GM12875 (cell line): ENCODE results near the gene PI4K2B.
"Not testable (repeated sequence)": the region's sequence is repeated elsewhere in the genome, so short reads cannot be mapped to it uniquely, and the experiment has no call there.

Experiments used
- H3K4me3 ChIP-seq: one replicate; pipeline ENCODE4 v1.5.1; 2011; ENCODE audit warnings: low read depth, low read length, control low read depth
- TF ChIP-seq, protein P1 (sequence below): IDR thresholded peaks from 2 replicates; pipeline ENCODE4 v1.5.1; 2011; ENCODE audit warnings: low read depth, mild to moderate bottlenecking, control low read depth, inconsistent platforms, low read length, moderate library complexity, borderline replicate concordance; ENCODE audit not compliant: insufficient read depth

The PI4K2B gene

DNA sequence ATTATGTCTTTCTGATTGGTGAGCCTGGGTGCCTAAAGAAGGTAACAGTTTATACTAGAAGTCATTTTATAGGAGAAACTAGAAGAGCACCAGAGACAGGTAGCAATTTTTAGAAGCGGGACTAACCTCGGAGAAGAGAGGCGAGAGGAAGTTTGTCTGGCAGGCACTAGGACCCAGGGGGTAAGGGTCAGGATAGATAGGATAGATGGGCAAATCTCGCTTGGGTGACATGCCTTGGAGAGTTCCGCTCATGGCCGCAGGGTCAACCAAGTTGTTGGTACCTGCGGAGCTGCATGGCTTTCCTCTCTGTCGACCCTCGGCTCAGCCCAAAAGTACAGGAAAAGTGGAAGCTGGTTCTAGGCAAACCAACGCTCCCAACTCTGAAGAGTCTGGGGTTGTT lies 11.3 kb downstream of the PI4K2B start:
- TF ChIP-seq, protein P1, sequence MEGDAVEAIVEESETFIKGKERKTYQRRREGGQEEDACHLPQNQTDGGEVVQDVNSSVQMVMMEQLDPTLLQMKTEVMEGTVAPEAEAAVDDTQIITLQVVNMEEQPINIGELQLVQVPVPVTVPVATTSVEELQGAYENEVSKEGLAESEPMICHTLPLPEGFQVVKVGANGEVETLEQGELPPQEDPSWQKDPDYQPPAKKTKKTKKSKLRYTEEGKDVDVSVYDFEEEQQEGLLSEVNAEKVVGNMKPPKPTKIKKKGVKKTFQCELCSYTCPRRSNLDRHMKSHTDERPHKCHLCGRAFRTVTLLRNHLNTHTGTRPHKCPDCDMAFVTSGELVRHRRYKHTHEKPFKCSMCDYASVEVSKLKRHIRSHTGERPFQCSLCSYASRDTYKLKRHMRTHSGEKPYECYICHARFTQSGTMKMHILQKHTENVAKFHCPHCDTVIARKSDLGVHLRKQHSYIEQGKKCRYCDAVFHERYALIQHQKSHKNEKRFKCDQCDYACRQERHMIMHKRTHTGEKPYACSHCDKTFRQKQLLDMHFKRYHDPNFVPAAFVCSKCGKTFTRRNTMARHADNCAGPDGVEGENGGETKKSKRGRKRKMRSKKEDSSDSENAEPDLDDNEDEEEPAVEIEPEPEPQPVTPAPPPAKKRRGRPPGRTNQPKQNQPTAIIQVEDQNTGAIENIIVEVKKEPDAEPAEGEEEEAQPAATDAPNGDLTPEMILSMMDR, result no peak
- H3K4me3 ChIP-seq, result no peak overlapping the region

DNA sequence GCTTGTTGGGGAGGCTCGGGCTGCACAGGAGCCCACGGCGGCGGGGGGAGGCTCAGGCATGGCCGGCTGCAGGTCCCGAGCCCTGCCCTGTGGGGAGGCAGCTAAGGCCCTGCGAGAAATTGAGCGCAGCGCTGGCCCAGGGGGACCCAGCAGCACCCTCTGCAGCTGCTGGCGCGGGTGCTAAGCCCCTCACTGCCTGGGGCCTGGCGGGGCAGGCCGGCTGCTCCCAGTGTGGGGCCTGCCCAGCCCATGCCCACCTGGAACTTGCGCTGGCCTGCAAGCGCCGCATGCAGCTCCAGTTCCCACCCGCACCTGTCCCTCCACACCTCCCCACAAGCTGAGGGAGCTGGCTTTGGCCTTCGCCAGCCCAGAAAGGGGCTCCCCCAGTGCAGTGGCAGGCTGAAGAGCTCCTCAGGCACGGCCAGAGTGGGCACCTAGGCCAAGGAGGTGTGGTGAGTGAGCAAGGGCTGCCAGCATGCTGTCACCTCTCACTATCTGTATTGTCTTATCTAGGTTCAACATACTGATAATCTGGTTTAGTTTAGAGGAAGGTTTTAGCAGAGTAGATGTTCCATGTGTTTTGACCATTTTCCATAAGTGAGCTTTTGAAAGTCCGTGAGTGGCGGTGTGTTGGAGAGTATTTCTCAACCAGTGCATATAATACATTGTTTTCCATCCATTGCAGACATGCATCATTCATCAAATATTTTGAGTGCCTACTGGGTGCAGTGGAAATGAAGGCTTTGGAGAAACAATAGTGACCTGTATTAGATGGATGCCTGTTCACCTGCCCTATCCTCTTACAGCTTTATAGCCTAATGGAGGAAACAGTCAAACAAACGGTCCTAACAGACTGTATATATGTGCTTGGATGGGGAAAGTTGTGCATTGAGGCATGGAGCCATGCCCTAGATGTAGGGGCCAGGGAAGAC lies 13.1 kb downstream of the PI4K2B start:
- TF ChIP-seq, protein P1, result no peak
- H3K4me3 ChIP-seq, result no peak overlapping the region

DNA sequence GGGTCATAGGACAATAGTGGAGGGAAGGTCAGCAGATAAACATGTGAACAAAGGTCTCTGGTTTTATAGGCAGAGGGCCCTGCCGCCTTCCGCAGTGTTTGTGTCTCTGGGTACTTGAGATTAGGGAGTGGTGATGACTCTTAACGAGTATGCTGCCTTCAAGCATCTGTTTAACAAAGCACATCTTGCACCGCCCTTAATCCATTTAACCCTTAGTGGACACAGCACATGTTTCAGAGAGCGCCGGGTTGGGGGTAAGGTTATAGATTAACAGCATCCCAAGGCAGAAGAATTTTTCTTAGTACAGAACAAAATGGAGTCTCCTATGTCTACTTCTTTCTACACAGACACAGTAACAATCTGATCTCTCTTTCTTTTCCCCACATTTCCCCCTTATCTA lies 15.0 kb downstream of the PI4K2B start:
- not testable (repeated sequence) for H3K4me3 ChIP-seq

DNA sequence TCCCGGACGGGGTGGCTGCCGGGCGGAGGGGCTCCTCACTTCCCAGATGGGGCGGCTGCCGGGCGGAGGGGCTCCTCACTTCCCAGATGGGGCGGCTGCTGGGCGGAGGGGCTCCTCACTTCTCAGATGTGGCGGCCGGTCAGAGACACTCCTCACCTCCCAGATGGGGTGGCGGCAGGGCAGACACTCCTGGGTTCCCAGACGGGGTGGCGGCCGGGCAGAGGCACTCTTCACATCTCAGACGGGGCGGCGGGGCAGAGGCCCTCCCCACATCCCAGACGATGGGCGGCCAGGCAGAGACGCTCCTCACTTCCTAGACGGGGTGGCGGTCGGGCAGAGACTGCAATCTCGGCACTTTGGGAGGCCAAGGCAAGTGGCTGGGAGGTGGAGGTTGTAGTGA lies 15.7 kb downstream of the PI4K2B start:
- H3K4me3 ChIP-seq, result not testable (repeated sequence)

DNA sequence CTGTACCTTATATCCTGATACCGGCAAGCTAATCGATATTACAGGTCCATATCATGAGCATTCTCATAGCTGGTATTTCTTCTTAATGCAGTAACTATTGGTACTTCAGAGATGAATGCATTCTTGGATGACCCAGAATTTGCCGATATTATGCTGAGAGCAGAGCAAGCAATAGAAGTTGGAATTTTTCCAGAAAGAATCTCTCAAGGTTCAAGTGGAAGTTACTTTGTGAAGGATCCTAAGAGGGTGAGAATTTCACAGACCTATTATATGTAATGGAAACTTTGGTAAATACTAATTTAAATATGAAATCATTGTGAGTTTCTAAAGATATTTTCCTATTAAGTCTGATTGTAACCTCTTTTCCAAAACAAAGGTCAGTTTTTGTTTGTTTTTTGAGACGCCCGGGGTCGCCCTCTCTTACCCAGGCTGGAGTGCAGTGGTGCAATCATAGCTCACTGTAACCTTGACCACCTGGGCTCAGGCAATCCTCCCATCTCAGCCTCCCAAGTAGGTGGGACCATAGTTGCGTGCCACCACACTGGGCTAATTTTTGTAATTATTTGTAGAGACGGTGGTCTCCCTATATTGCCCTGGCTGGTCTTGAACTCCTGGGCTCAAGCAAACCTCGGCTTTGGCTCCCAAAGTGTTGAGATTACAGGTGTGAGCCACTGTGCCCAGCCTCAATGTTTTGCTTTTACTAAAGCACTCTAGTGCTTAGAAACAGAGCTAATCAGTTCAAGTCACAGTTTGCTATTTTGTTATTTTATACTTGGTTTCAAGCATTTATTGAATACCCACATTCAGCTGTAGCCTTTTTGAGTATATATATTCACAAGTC lies 18.6 kb downstream of the PI4K2B start:
- H3K4me3 ChIP-seq, result no peak overlapping the region
- TF ChIP-seq, protein P1, result no peak

DNA sequence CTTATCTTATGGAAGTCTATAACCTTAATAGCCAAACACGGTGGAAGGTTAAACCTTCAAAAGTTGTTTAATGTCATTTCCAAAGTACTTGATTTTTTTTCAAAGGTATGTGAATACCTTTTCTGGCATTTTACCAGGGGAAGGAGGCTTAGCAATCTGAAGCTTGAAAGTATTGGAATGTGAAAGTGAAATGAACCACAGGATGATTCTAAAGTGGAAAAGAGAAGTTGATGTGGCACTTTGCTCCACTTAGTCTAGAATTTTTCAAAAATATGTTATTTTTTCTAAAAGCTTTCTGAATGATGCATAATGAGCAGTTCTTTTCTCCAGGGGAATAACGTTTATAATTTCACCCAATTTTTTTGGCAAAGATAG lies 19.2 kb downstream of the PI4K2B start:
- TF ChIP-seq, protein P1, result no peak
- no peak overlapping the region for H3K4me3 ChIP-seq

DNA sequence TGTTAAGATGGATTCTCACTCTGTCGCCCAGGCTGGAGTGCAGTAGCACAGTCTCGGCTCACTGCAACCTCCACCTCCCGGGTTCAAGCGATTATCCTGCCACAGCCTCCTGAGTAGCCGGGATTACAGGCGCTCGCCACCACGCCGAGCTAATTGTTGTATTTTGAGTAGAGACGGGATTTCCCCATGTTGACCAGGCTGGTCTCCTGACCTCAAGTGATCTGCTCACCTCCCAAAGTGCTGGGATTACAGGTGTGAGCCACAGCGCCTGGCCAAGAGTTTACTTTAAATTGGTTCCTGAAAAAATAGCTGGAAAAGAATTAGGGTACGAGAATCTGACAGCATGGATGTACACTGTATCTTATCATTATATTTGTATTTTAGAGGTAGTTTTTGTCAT lies 20.0 kb downstream of the PI4K2B start:
- H3K4me3 ChIP-seq, result not testable (repeated sequence)

DNA sequence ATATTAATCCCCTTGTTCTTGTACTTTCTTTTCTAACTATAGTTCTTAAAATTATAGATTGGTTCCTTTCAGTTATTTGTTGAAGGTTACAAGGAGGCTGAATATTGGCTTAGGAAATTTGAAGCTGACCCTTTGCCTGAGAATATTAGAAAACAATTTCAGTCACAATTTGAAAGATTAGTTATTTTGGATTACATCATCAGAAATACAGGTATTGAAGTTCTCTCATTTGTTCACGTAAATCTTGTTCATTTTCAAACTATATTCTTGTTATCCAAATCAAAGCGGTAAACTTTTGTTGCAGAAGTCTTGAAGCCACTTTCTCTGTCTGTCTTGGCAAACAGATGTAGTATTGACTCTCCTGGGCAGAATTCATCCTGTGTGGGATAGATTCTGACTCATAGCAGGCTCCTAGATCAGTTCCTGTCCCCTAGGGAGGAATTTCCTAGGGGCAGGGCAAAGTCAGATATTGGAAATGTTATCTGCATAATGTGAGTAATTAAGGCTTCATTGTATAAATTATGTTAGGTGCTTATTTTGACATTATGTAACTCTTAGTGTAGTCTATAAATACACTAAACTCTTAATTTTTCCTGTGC lies 25.2 kb downstream of the PI4K2B start:
- TF ChIP-seq, protein P1, result no peak
- H3K4me3 ChIP-seq, result no peak overlapping the region
